Thyroid gland (tissue), 4 donors: ENCODE data around the gene SVOP.
"Not testable (repeated sequence)": the region's sequence is repeated elsewhere in the genome, so short reads cannot be mapped to it uniquely, and the experiment has no call there.

Experiments
- CTCF ChIP-seq, 6 experiments: fragments of 200-600 bp in 3 of 6; fragments of 450-650 bp in 3 of 6; sonication (generic) in 3 of 6; IDR thresholded peaks; one replicate each; pipeline ENCODE4 v1.5.1; 2016 to 2019; ENCODE audit warnings: antibody characterized with exemption in 6 of 6, mild to moderate bottlenecking in 2 of 6, inconsistent platforms in 1 of 6, moderate library complexity in 1 of 6
- POLR2A ChIP-seq, 2 donors: fragments of 450-650 bp; IDR thresholded peaks; one replicate each; pipeline ENCODE4 v1.6.1; 2017; ENCODE audit warnings: antibody characterized with exemption in 2 of 2, mild to moderate bottlenecking in 2 of 2, moderate library complexity in 1 of 2

- not testable (repeated sequence) for TF ChIP-seq CTCF, POLR2A (IDR thresholded peaks at IDR 0.05)
Observed at GRCh38 chr12:108990103-108990502, 30.8 kb downstream of the SVOP start.
